A549 (cell line): ENCODE results near the gene TXNL4A. TPM values are rescaled to one million over a fixed set of nuclear protein-coding genes. Genes with fewer than 3 reads are reported as not detected.

Experiments
- ATAC-seq, 2 experiments: fragments of 200-7000 bp in 1 of 2; fragments of >200 bp in 1 of 2; cut with Nextera tagmentation in 1 of 2; cut with Tn5 transposase in 1 of 2; 3 replicates each; pipeline versions ENCODE4 v1.8.0 to v1.9.1; 2018 to 2020; ENCODE audit warnings: mild to moderate bottlenecking in 1 of 2, moderate library complexity in 1 of 2
- CTCF ChIA-PET: fragments of 300-600 bp; sonication (Branson Sonifier 250); formaldehyde crosslinking; extraction: SDS; loops from one replicate; lab custom pipeline; 2021; ENCODE audit warnings: antibody characterized with exemption, inconsistent platforms; lab: Yijun Ruan, JAX
- POLR2A ChIA-PET: fragments of 350-600 bp; formaldehyde crosslinking; extraction: SDS; loops from one replicate; lab custom pipeline; 2021; ENCODE audit warnings: antibody characterized with exemption, inconsistent platforms; lab: Yijun Ruan, JAX
- DNase-seq, 2 experiments: peaks; one replicate each; pipeline versions ENCODE4 v3.0.0 to v3.0.0-alpha.2; 2011 to 2016; ENCODE audit warnings: low read depth in 1 of 2, low spot score in 1 of 2
- FAIRE-seq: peaks from 2 replicates; lab custom pipeline; 2011; peaks lifted over from hg19 to GRCh38; lab: Jason Lieb, UNC
- H3K27ac ChIP-seq, 2 experiments: fragments of >200 bp; sonication (Bioruptor Twin); formaldehyde crosslinking; 3 replicates each; pipeline ENCODE4 v1.5.1; 2016 to 2017
- H3K4me1 ChIP-seq: fragments of >200 bp; sonication (Bioruptor Twin); formaldehyde crosslinking; 3 replicates; pipeline ENCODE4 v1.6.1; 2016
- H3K4me2 ChIP-seq: fragments of >200 bp; sonication (Bioruptor Twin); formaldehyde crosslinking; 3 replicates; pipeline ENCODE4 v1.6.1; 2016
- H3K4me3 ChIP-seq: fragments of >200 bp; sonication (Bioruptor Twin); formaldehyde crosslinking; 3 replicates; pipeline ENCODE4 v1.5.1; 2016
- H3K9me3 ChIP-seq: fragments of >200 bp; sonication (Bioruptor Twin); formaldehyde crosslinking; 3 replicates; pipeline ENCODE4 v1.6.1; 2016
- BHLHE40 ChIP-seq: IDR thresholded peaks from 2 replicates; pipeline ENCODE4 v1.6.1; 2012; ENCODE audit warnings: low read depth, low read length, inconsistent platforms
- CEBPB ChIP-seq, 2 experiments: fragments of >200 bp in 1 of 2; sonication (Bioruptor Twin) in 1 of 2; formaldehyde crosslinking in 1 of 2; IDR thresholded peaks; 2 replicates each; pipeline ENCODE4 v1.6.1; 2012 to 2016
- EHMT2 ChIP-seq: fragments of 200-600 bp; sonication (generic); IDR thresholded peaks from 2 replicates; pipeline ENCODE4 v1.6.1; 2016; ENCODE audit warnings: antibody characterized with exemption, low read depth, mild to moderate bottlenecking, moderate library complexity
- ESRRA ChIP-seq: fragments of 150-350 bp; IDR thresholded peaks from 2 replicates; pipeline ENCODE4 v1.6.1; 2014; ENCODE audit warnings: mild to moderate bottlenecking, low read length, borderline replicate concordance
- FOSL2 ChIP-seq, 2 experiments: fragments of 450-650 bp in 1 of 2; fragments of >200 bp in 1 of 2; sonication (Bioruptor Twin) in 1 of 2; formaldehyde crosslinking; IDR thresholded peaks; 2 replicates each; pipeline versions ENCODE4 v1.5.0 to v1.6.1; 2016 to 2020; ENCODE audit warnings: mild to moderate bottlenecking in 1 of 2, moderate library complexity in 1 of 2
- FOXS1 ChIP-seq: fragments of 250-450 bp; sonication (Bioruptor Pico); IDR thresholded peaks from 2 replicates; pipeline ENCODE4 v1.5.0; 2020; ENCODE audit warnings: mild to moderate bottlenecking, moderate library complexity
- GATA3 ChIP-seq: IDR thresholded peaks from 2 replicates; pipeline ENCODE4 v1.6.1; 2012; ENCODE audit warnings: borderline replicate concordance
- HDAC2 ChIP-seq: fragments of 200-600 bp; sonication (generic); IDR thresholded peaks from 2 replicates; pipeline ENCODE4 v1.6.1; 2016
- HEYL ChIP-seq: fragments of 250-450 bp; sonication (Bioruptor Pico); IDR thresholded peaks from 2 replicates; pipeline ENCODE4 v1.8.0; 2021; ENCODE audit warnings: mild to moderate bottlenecking, moderate library complexity
- HOXB5 ChIP-seq: fragments of 250-450 bp; sonication (Bioruptor Pico); IDR thresholded peaks from 2 replicates; pipeline ENCODE4 v1.5.0; 2020; ENCODE audit warnings: mild to moderate bottlenecking, moderate library complexity
- KDM5A ChIP-seq: fragments of 200-600 bp; sonication (generic); IDR thresholded peaks from 2 replicates; pipeline ENCODE4 v1.6.1; 2016; ENCODE audit warnings: antibody characterized with exemption, mild to moderate bottlenecking
- MYC ChIP-seq: IDR thresholded peaks from 2 replicates; pipeline ENCODE4 v1.6.1; 2012; ENCODE audit warnings: mild to moderate bottlenecking, inconsistent platforms, low read length, improper control_type of control experiment, borderline replicate concordance
- NPAS2 ChIP-seq: fragments of 250-450 bp; sonication (Bioruptor Pico); IDR thresholded peaks from 2 replicates; pipeline ENCODE4 v1.8.0; 2022; ENCODE audit warnings: mild to moderate bottlenecking, moderate library complexity, borderline replicate concordance
- NR3C1 ChIP-seq: fragments of >200 bp; sonication (Bioruptor Twin); formaldehyde crosslinking; IDR thresholded peaks from 3 replicates; pipeline ENCODE4 v1.6.1; 2017
- RAD21 ChIP-seq, 2 experiments: fragments of >200 bp in 1 of 2; sonication (Bioruptor Twin) in 1 of 2; formaldehyde crosslinking in 1 of 2; IDR thresholded peaks in 1 of 2; conservative IDR thresholded peaks in 1 of 2; 2 replicates in 1 of 2; 3 replicates in 1 of 2; pipeline ENCODE4 v1.6.1; 2012 to 2018; ENCODE audit warnings: inconsistent platforms in 1 of 2
- RCOR1 ChIP-seq: fragments of 150-350 bp; IDR thresholded peaks from 2 replicates; pipeline ENCODE4 v1.6.1; 2014; ENCODE audit warnings: antibody characterized with exemption, low read length, low read depth
- RFX5 ChIP-seq: fragments of 450-650 bp; IDR thresholded peaks from 2 replicates; pipeline ENCODE4 v1.7.1; 2014; ENCODE audit warnings: antibody characterized with exemption, mild to moderate bottlenecking, moderate library complexity
- ZFP36 ChIP-seq: fragments of 450-650 bp; IDR thresholded peaks from 2 replicates; pipeline ENCODE4 v1.6.1; 2014; ENCODE audit warnings: borderline replicate concordance; ENCODE audit not compliant: partially characterized antibody
- WGBS: methylation state at CpG from one replicate; pipeline ENCODE4 v1.1.6; 2017; ENCODE audit errors: missing lambda C conversion rate; 5-methylcytosine and 5-hydroxymethylcytosine counted together
- polyA plus RNA-seq, 4 experiments: library from polyadenylated mRNA; depleted of rRNA in 3 of 4; stranded (reverse); fragments of >200 nt; fragmentation: RNase III in 1 of 4; extraction: RNeasy Plus Mini Kit Qiagen cat#74134 plus additional on column Dnase treatment in 1 of 4; gene quantifications; 2 replicates in 3 of 4; 3 replicates in 1 of 4; pipeline ENCODE4 v1.2.3, GENCODE V29; 2011 to 2017
- TF ChIP-seq, protein P1 (sequence below): fragments of >200 bp; sonication (Bioruptor Twin); formaldehyde crosslinking; IDR thresholded peaks from 2 replicates; pipeline ENCODE4 v1.6.1; 2016
- TF ChIP-seq, protein P2 (sequence below): fragments of 150-350 bp; IDR thresholded peaks from 2 replicates; pipeline ENCODE4 v1.6.1; 2014; ENCODE audit warnings: low read depth, mild to moderate bottlenecking, low read length
- TF ChIP-seq, protein P3 (sequence below): fragments of >200 bp; sonication (Bioruptor Twin); formaldehyde crosslinking; IDR thresholded peaks from 3 replicates; pipeline ENCODE4 v1.5.1; 2016
- TF ChIP-seq, protein P4 (sequence below): IDR thresholded peaks from 2 replicates; pipeline ENCODE4 v1.6.1; 2012
- TF ChIP-seq, protein P5 (sequence below): IDR thresholded peaks from 2 replicates; pipeline ENCODE4 v1.6.1; 2012
- TF ChIP-seq, protein P6 (sequence below): fragments of 250-450 bp; sonication (Bioruptor Pico); IDR thresholded peaks from 2 replicates; pipeline ENCODE4 v1.5.0; 2020; ENCODE audit warnings: low read depth, mild to moderate bottlenecking, moderate library complexity
- TF ChIP-seq, protein P7 (sequence below): fragments of >200 bp; sonication (Bioruptor Twin); formaldehyde crosslinking; IDR thresholded peaks from 3 replicates; pipeline ENCODE4 v1.6.1; 2016

The TXNL4A gene
- polyA plus RNA-seq, 2 of the 4 experiments (the other 2 are of a cell fraction): 99.6 to 139 TPM

DNA sequence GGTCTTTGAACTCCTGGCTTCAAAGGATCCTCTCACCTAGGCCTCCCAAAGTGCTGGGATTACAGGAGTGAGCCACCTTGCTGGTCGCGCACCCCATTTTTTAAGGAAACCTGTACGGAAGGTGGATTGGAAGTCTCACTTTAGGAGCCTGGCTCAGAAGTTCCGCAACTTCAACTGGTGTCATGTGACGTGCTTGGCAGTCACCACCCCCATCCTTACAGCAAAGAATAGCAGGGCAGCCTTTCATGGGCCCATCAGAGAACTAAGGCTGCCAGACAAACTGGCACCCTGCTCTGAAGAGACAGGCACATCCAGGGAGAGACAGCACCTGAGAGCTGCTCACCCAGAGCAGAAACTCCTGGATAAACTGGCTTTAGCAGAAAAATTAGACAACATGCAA, 33.6 kb downstream of the TXNL4A start:
- no peak for DNase-seq
- ATAC-seq: no peak
- Histone ChIP-seq H3K9me3 (no peaks in the 10 kb centered on the region), H3K4me2 (no peak overlapping the region), H3K27ac (no peak overlapping the region), H3K4me3 (no peak overlapping the region), H3K4me1 (no peaks in the 10 kb centered on the region; the same call in 2 of the 3 replicates)
- FAIRE-seq: no peak
- TF ChIP-seq ESRRA (no peak), RAD21 (conservative IDR thresholded peaks at IDR 0.05 in 1 of 2, IDR thresholded peaks at IDR 0.05 in 1 of 2) (no peak), NR3C1 (no peak), EHMT2 (no peak), KDM5A (no peak), HEYL (CRISPR knock-in tag) (no peak), HOXB5 (CRISPR knock-in tag) (no peak), ZFP36 (no peak)
- TF ChIP-seq, protein P1, sequence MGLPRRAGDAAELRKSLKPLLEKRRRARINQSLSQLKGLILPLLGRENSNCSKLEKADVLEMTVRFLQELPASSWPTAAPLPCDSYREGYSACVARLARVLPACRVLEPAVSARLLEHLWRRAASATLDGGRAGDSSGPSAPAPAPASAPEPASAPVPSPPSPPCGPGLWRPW: no peak
- POLR2A ChIA-PET: no interaction called here
- CTCF ChIA-PET: no interaction called here
- WGBS: 87% methylated on average over 2 of the region's 5 CpGs

DNA sequence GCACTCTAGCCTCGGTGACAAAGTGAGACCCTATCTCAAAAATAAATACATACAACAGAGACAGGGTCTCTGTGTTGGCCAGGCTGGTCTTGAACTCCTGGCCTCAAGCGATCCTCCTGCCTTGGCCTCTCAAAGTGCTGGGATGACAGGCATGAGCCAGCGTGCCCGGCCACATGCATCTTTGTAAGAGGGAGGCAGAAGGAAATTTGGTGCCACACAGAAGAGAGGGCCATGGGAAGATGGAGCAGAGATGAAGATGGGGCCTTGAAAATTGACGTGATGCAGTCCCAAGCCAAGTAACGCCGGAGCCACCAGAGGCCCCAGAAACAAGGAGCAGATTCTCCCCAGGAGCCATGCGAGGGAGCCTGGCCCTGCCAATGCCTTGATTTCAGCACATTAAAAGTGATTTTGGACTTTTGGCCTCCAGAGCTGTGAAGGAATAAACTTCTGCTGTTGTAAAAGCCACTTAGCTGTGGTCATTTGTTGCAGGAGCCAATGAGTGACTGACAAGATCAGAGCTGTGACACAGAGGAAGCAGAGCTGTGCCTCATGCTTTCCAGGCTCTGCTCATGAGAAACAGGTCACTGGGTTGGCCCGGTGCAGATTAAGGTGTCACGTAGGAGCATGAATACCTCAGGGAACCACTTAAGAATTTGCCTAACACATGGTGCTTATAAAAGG, 34.3 kb downstream of the TXNL4A start:
- Histone ChIP-seq H3K4me1 (no peaks in the 10 kb centered on the region; the same call in 2 of the 3 replicates), H3K9me3 (no peaks in the 10 kb centered on the region), H3K27ac (no peak overlapping the region), H3K4me3 (no peak overlapping the region), H3K4me2 (no peak overlapping the region)
- ATAC-seq (no peak), DNase-seq (no peak), FAIRE-seq (no peak)
- WGBS: 89% methylated on average over 8 of the region's 10 CpGs
- no peak for TF ChIP-seq FOXS1 (CRISPR knock-in tag)
- no peak for TF ChIP-seq GATA3
- TF ChIP-seq, protein P2, sequence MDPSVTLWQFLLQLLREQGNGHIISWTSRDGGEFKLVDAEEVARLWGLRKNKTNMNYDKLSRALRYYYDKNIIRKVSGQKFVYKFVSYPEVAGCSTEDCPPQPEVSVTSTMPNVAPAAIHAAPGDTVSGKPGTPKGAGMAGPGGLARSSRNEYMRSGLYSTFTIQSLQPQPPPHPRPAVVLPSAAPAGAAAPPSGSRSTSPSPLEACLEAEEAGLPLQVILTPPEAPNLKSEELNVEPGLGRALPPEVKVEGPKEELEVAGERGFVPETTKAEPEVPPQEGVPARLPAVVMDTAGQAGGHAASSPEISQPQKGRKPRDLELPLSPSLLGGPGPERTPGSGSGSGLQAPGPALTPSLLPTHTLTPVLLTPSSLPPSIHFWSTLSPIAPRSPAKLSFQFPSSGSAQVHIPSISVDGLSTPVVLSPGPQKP: no peak
- no peak for TF ChIP-seq RCOR1
- TF ChIP-seq NPAS2 (CRISPR knock-in tag): no peak
- no peak for TF ChIP-seq NR3C1
- no peak for TF ChIP-seq EHMT2
- TF ChIP-seq HDAC2: no peak
- TF ChIP-seq FOSL2 (IDR thresholded peaks at IDR 0.05): no peak
- TF ChIP-seq FOSL2 (CRISPR knock-in tag; IDR thresholded peaks at IDR 0.05): no peak
- ChIA-PET CTCF (no interaction called here), POLR2A (no interaction called here)

DNA sequence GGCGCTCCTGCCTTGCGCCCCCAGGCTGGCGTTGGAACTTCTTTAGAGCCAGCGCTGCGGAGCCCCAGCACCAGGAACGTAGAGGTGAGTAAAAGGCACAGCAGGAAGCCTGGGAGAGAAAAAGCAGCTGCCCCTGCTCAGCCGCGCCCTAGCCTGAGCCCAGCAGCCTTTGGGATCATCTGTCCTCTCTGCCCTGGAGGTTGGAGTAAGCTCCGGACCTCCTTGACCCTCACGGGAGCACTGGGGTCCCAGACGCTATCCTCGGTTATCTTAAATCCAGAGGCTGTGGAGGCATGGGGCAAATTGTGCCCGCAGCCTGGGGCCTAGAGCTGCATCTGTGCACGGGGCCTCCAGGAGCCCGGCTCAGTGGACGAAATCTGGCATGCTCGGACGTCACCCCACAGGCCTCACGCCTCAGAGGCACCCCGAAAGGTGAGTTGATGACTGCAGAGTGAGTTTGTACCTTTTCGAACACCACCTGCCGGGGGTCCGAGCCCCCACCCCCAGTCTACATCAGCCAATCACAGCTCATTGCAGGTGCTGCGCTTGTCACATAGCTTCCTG, 35.3 kb downstream of the TXNL4A start:
- WGBS: 92% methylated on average over 20 of the region's 24 CpGs
- H3K4me1 ChIP-seq: no peaks in the 10 kb centered on the region; the same call in 2 of the 3 replicates
- no peaks in the 10 kb centered on the region for H3K9me3 ChIP-seq
- no peak for ATAC-seq
- no peak overlapping the region for H3K27ac ChIP-seq
- ChIA-PET CTCF (no interaction called here), POLR2A (no interaction called here)
- no peak overlapping the region for H3K4me2 ChIP-seq
- no peak for FAIRE-seq
- no peak for TF ChIP-seq MYC
- TF ChIP-seq CEBPB (IDR thresholded peaks at IDR 0.05): no peak
- no peak for TF ChIP-seq RCOR1
- TF ChIP-seq, protein P3, sequence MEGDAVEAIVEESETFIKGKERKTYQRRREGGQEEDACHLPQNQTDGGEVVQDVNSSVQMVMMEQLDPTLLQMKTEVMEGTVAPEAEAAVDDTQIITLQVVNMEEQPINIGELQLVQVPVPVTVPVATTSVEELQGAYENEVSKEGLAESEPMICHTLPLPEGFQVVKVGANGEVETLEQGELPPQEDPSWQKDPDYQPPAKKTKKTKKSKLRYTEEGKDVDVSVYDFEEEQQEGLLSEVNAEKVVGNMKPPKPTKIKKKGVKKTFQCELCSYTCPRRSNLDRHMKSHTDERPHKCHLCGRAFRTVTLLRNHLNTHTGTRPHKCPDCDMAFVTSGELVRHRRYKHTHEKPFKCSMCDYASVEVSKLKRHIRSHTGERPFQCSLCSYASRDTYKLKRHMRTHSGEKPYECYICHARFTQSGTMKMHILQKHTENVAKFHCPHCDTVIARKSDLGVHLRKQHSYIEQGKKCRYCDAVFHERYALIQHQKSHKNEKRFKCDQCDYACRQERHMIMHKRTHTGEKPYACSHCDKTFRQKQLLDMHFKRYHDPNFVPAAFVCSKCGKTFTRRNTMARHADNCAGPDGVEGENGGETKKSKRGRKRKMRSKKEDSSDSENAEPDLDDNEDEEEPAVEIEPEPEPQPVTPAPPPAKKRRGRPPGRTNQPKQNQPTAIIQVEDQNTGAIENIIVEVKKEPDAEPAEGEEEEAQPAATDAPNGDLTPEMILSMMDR: no peak
- TF ChIP-seq, protein P4, sequence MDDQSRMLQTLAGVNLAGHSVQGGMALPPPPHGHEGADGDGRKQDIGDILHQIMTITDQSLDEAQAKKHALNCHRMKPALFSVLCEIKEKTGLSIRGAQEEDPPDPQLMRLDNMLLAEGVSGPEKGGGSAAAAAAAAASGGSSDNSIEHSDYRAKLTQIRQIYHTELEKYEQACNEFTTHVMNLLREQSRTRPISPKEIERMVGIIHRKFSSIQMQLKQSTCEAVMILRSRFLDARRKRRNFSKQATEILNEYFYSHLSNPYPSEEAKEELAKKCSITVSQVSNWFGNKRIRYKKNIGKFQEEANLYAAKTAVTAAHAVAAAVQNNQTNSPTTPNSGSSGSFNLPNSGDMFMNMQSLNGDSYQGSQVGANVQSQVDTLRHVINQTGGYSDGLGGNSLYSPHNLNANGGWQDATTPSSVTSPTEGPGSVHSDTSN: no peak
- no peak for TF ChIP-seq RFX5
- TF ChIP-seq, protein P5, sequence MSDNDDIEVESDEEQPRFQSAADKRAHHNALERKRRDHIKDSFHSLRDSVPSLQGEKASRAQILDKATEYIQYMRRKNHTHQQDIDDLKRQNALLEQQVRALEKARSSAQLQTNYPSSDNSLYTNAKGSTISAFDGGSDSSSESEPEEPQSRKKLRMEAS: no peak
- TF ChIP-seq HEYL (CRISPR knock-in tag): no peak
- TF ChIP-seq, protein P6, sequence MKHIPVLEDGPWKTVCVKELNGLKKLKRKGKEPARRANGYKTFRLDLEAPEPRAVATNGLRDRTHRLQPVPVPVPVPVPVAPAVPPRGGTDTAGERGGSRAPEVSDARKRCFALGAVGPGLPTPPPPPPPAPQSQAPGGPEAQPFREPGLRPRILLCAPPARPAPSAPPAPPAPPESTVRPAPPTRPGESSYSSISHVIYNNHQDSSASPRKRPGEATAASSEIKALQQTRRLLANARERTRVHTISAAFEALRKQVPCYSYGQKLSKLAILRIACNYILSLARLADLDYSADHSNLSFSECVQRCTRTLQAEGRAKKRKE: no peak
- no peak for TF ChIP-seq BHLHE40
- TF ChIP-seq ESRRA: no peak
- no peak for TF ChIP-seq ZFP36
- TF ChIP-seq, protein P7, sequence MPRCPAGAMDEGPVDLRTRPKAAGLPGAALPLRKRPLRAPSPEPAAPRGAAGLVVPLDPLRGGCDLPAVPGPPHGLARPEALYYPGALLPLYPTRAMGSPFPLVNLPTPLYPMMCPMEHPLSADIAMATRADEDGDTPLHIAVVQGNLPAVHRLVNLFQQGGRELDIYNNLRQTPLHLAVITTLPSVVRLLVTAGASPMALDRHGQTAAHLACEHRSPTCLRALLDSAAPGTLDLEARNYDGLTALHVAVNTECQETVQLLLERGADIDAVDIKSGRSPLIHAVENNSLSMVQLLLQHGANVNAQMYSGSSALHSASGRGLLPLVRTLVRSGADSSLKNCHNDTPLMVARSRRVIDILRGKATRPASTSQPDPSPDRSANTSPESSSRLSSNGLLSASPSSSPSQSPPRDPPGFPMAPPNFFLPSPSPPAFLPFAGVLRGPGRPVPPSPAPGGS: no peak
- H3K4me3 ChIP-seq: no peak overlapping the region
- no peak for DNase-seq
